Natural killer cell (primary cell): ENCODE measurements around the gene SNX7. TPM values are rescaled to one million over a fixed set of nuclear protein-coding genes. Genes with fewer than 3 reads are reported as not detected.

Experiments
- ATAC-seq, 3 donors: fragments of 150-1000 bp in 2 of 3; fragments of 200-7000 bp in 1 of 3; cut with Tn5 transposase; 1 replicate in 1 of 3; 2 replicates in 2 of 3; pipeline ENCODE4 v1.10.0; 2021; ENCODE audit warnings: mild to moderate bottlenecking in 2 of 3, moderate library complexity in 2 of 3
- DNase-seq, 2 donors: peaks; one replicate each; pipeline versions ENCODE4 v3.0.0 to v3.0.0-alpha.2; 2013 to 2021; ENCODE audit warnings: mixed read lengths in 1 of 2
- H3K27ac ChIP-seq: one replicate; pipeline ENCODE4 v1.5.1; 2013; ENCODE audit warnings: mild to moderate bottlenecking, low read length
- H3K27me3 ChIP-seq: one replicate; pipeline ENCODE4 v1.6.1; 2013; ENCODE audit warnings: low read length; ENCODE audit not compliant: control insufficient read depth, insufficient read depth
- H3K36me3 ChIP-seq: one replicate; pipeline ENCODE4 v1.6.1; 2013; ENCODE audit warnings: low read length; ENCODE audit not compliant: control insufficient read depth, insufficient read depth
- H3K4me1 ChIP-seq: one replicate; pipeline ENCODE4 v1.6.1; 2013; ENCODE audit warnings: low read length; ENCODE audit not compliant: control insufficient read depth, insufficient read depth
- H3K4me3 ChIP-seq: one replicate; pipeline ENCODE4 v1.5.1; 2013; ENCODE audit warnings: low read length
- H3K9me3 ChIP-seq: one replicate; pipeline ENCODE4 v1.6.1; 2013; ENCODE audit warnings: low read length; ENCODE audit not compliant: control insufficient read depth, insufficient read depth
- H3K27ac Mint-ChIP-seq, 2 donors: one replicate each; pipeline ENCODE4 v1.8.0; 2022; ENCODE audit warnings: mild to moderate bottlenecking in 2 of 2, mixed read lengths in 2 of 2, moderate library complexity in 1 of 2
- H3K27me3 Mint-ChIP-seq, 2 donors: one replicate each; pipeline ENCODE4 v1.8.0; 2022; ENCODE audit warnings: low read depth in 2 of 2, mixed read lengths in 2 of 2
- H3K36me3 Mint-ChIP-seq: one replicate; pipeline ENCODE4 v1.8.0; 2022; ENCODE audit warnings: mixed read lengths
- H3K4me1 Mint-ChIP-seq, 2 donors: one replicate each; pipeline ENCODE4 v1.8.0; 2022; ENCODE audit warnings: mixed read lengths in 2 of 2
- H3K4me3 Mint-ChIP-seq: one replicate; pipeline ENCODE4 v1.8.0; 2022; ENCODE audit warnings: mild to moderate bottlenecking, moderate library complexity, mixed read lengths
- H3K9me3 Mint-ChIP-seq, 2 donors: one replicate each; pipeline ENCODE4 v1.8.0; 2022; ENCODE audit warnings: mixed read lengths in 2 of 2
- WGBS: methylation state at CpG from one replicate; pipeline ENCODE4 v1.1.7; 2013; ENCODE audit warnings: missing lambda C conversion rate; ENCODE audit not compliant: insufficient coverage; 5-methylcytosine and 5-hydroxymethylcytosine counted together
- intact Hi-C: fragments of 100-400 bp; cut with micrococcal nuclease; formaldehyde crosslinking; loops from one replicate; pipeline ENCODE4 v1.14.2; 2022
- total RNA-seq, 4 donors: library from RNA; stranded (reverse); fragments of 120-200 nt in 1 of 4; gene quantifications; one replicate each; pipeline versions ENCODE4 v1.2.3 to v1.2.4, GENCODE V29; 2013 to 2022
- TF ChIP-seq, protein P1 (sequence below): fragments of 200-600 bp; IDR thresholded peaks from one replicate; pipeline ENCODE4 v1.8.0; 2022; ENCODE audit warnings: antibody characterized with exemption

SNX7 gene
- total RNA-seq, 3 donors from 2014 or later (not counting 1 experiment from before 2014, with no cell fraction given), result 0.14 to 0.93 TPM; not detected in 1

DNA sequence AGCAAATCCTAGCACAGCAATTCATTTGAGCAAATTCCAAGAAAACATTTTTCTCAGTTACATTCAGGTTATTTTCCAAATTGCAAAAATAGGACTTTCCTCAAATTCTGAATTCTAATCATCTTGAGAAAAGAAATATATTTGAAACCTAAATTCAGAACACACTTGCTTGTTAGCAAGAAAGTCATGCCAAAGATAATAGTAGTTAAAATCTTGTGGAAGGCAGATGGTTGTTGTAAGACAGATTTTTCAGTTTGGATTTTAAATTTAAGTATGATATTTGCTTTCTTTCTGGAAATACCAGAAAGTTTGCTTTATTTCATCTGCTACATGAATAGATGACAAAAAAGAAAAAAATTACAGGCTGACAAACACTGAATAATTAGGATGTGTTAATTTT is 29.1 kb downstream of the SNX7 start:
- H3K36me3 Mint-ChIP-seq, result no peaks in the 10 kb centered on the region
- TF ChIP-seq, protein P1, sequence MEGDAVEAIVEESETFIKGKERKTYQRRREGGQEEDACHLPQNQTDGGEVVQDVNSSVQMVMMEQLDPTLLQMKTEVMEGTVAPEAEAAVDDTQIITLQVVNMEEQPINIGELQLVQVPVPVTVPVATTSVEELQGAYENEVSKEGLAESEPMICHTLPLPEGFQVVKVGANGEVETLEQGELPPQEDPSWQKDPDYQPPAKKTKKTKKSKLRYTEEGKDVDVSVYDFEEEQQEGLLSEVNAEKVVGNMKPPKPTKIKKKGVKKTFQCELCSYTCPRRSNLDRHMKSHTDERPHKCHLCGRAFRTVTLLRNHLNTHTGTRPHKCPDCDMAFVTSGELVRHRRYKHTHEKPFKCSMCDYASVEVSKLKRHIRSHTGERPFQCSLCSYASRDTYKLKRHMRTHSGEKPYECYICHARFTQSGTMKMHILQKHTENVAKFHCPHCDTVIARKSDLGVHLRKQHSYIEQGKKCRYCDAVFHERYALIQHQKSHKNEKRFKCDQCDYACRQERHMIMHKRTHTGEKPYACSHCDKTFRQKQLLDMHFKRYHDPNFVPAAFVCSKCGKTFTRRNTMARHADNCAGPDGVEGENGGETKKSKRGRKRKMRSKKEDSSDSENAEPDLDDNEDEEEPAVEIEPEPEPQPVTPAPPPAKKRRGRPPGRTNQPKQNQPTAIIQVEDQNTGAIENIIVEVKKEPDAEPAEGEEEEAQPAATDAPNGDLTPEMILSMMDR, result no peak
- no peak for ATAC-seq
- intact Hi-C loops, result no loop called here
- Histone ChIP-seq H3K9me3 (no peaks in the 10 kb centered on the region), H3K4me1 (no peaks in the 10 kb centered on the region), H3K4me3 (no peak overlapping the region), H3K27ac (no peak overlapping the region), H3K36me3 (no peaks in the 10 kb centered on the region), H3K27me3 (no peaks in the 10 kb centered on the region)
- H3K27me3 Mint-ChIP-seq, result no peaks in the 10 kb centered on the region
- H3K9me3 Mint-ChIP-seq, result peaks cover 0 to 2% of the 10 kb centered on the region in 2 donors
- no peaks in the 10 kb centered on the region for H3K4me1 Mint-ChIP-seq
- H3K27ac Mint-ChIP-seq, result no peak overlapping the region
- DNase-seq, result no peak
- no peak overlapping the region for H3K4me3 Mint-ChIP-seq

DNA sequence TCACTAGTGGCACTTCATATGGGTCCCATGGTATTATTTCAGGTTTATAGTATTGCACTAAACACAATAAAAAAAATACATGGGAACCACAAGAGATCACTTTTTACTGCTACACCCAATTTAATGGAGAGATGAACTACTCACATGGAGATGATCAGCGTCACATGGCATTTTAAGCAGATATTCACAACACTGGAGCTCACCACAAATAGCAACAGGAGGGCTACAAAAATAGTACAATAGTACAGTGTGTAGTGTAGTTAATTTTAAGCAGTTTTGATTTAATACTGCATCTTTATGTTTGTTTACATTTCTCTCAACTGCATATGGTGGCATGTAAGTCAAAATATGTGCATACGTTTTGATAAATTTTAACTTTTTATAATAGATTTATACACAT is 31.0 kb downstream of the SNX7 start:
- H3K9me3 Mint-ChIP-seq, result peaks cover 0 to 2% of the 10 kb centered on the region in 2 donors
- Histone ChIP-seq H3K4me3 (no peak overlapping the region), H3K4me1 (no peaks in the 10 kb centered on the region), H3K27ac (no peak overlapping the region), H3K36me3 (no peaks in the 10 kb centered on the region), H3K27me3 (no peaks in the 10 kb centered on the region), H3K9me3 (no peaks in the 10 kb centered on the region)
- DNase-seq, result no peak
- TF ChIP-seq, protein P1, result no peak
- H3K27me3 Mint-ChIP-seq, result no peaks in the 10 kb centered on the region
- H3K4me1 Mint-ChIP-seq, result no peaks in the 10 kb centered on the region
- no peak overlapping the region for H3K27ac Mint-ChIP-seq
- 83% methylated on average over 1 of the region's 2 CpGs for WGBS
- H3K36me3 Mint-ChIP-seq, result no peaks in the 10 kb centered on the region
- H3K4me3 Mint-ChIP-seq, result no peak overlapping the region
- intact Hi-C loops, result no loop called here
- ATAC-seq, result no peak

DNA sequence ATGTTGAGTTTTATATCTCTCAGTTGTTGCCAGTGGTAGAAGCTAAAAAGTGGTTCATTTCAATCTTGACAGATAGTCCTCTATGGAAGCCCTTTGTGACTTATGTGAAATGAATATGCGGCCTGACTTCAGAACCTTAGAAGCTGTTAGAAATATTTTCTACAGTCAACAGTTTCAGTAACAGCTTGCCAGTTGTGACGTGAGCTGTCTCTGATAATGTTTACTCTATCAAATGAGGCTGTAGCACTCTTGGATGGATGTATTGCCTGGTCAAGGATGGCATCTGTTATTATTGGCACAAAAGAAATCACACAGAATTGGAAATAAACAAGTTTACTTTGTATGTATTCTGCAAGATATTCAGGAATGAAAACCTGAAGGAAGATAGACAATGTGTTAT is 31.9 kb downstream of the SNX7 start:
- ATAC-seq (no peak), DNase-seq (no peak)
- Histone ChIP-seq H3K9me3 (no peaks in the 10 kb centered on the region), H3K27ac (no peak overlapping the region), H3K27me3 (no peaks in the 10 kb centered on the region), H3K4me3 (no peak overlapping the region), H3K4me1 (no peaks in the 10 kb centered on the region), H3K36me3 (no peaks in the 10 kb centered on the region)
- Mint-ChIP-seq H3K4me1 (no peaks in the 10 kb centered on the region), H3K4me3 (no peak overlapping the region), H3K27me3 (no peaks in the 10 kb centered on the region), H3K27ac (no peak overlapping the region), H3K9me3 (peaks cover 2% of the 10 kb centered on the region in 2 donors), H3K36me3 (no peaks in the 10 kb centered on the region)
- intact Hi-C loops, result no loop called here
- TF ChIP-seq, protein P1, result no peak
- WGBS, result 95% methylated on average over 2 of the region's 2 CpGs

DNA sequence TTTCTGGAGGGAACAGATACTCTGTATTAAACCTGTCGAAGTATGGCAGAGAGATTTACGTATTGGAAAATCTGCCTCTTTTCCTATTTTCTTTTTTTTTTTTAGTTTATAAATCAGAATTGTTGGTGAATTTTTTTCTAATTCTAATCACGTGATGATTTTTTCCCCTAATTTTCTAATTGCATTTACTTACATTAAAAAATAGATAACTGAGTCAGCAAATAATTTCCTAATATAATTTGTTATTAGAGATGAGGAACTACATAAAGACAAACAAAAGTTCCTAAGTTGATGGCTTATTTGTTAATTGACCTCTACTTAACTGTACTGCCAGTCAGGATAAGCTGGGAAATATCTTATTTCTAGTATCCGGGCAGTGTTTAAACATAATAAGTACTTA is 34.6 kb downstream of the SNX7 start:
- intact Hi-C loops, result no loop called here

More for the DNA sequence above, 34.6 kb downstream of the SNX7 start:
- H3K9me3 Mint-ChIP-seq, result peaks cover 2 to 6% of the 10 kb centered on the region in 2 donors
- H3K27ac ChIP-seq, result no peak overlapping the region
- no peaks in the 10 kb centered on the region for H3K4me1 ChIP-seq
- H3K9me3 ChIP-seq, result no peaks in the 10 kb centered on the region
- H3K36me3 ChIP-seq, result no peaks in the 10 kb centered on the region
- no peak for DNase-seq
- WGBS, result 100% methylated on average over 1 of the region's 4 CpGs
- no peaks in the 10 kb centered on the region for H3K36me3 Mint-ChIP-seq
- H3K4me1 Mint-ChIP-seq, result no peaks in the 10 kb centered on the region
- no peak for ATAC-seq
- H3K4me3 Mint-ChIP-seq, result no peak overlapping the region
- no peak overlapping the region for H3K27ac Mint-ChIP-seq
- no peak overlapping the region for H3K4me3 ChIP-seq
- TF ChIP-seq, protein P1, result no peak
- no peaks in the 10 kb centered on the region for H3K27me3 Mint-ChIP-seq
- H3K27me3 ChIP-seq, result no peaks in the 10 kb centered on the region
